ENCODE results near the gene TPSB2. TPM values are rescaled to one million over a fixed set of nuclear protein-coding genes. Genes with fewer than 3 reads are reported as not detected.
"Not testable (repeated sequence)": the region's sequence is repeated elsewhere in the genome, so short reads cannot be mapped to it uniquely, and the experiment has no call there.

The TPSB2 gene
- total RNA-seq, 1 donor from 2014 or later, result not detected

- H3K4me1 ChIP-seq, result no peaks in the 10 kb centered on the region
- intact Hi-C loops (cut with DNase I), result loop anchor here (2.0 kb wide), 1 partner anchor 141 kb away; no protein-coding TSS in a partner anchor
- no peak overlapping the region for H3K27ac ChIP-seq
- no peaks in the 10 kb centered on the region for H3K9me3 ChIP-seq
- H3K36me3 ChIP-seq, result no peaks in the 10 kb centered on the region
- no peak for DNase-seq (ENCODE audit: low spot score in 2 of 2)
- no peak for TF ChIP-seq CTCF (IDR thresholded peaks at IDR 0.05)
- H3K4me3 ChIP-seq, result no peak overlapping the region
- no peaks in the 10 kb centered on the region for H3K27me3 ChIP-seq
These were observed 34.7 kb downstream of the TPSB2 start for GRCh38 chr16:1195393-1195666.

- Histone ChIP-seq H3K4me3 (no peak overlapping the region), H3K27ac (no peak overlapping the region), H3K4me1 (no peaks in the 10 kb centered on the region), H3K36me3 (no peaks in the 10 kb centered on the region), H3K27me3 (no peaks in the 10 kb centered on the region), H3K9me3 (no peaks in the 10 kb centered on the region)
- no peak for DNase-seq (ENCODE audit: low spot score in 2 of 2)
- peak; percentile 91 to 97 (median 93) for TF ChIP-seq CTCF (IDR thresholded peaks at IDR 0.05)
- intact Hi-C loops (cut with DNase I), result loop anchor here (1.0 to 2.0 kb wide), 2 partner anchors 89 to 140 kb away; no protein-coding TSS in a partner anchor
These were observed 35.2 kb downstream of the TPSB2 start for GRCh38 chr16:1194665-1195392.

- H3K4me1 ChIP-seq, result no peaks in the 10 kb centered on the region
- H3K4me3 ChIP-seq, result no peak overlapping the region
- H3K27me3 ChIP-seq, result no peaks in the 10 kb centered on the region
These were observed 36.0 kb downstream of the TPSB2 start for GRCh38 chr16:1193825-1194581.

GRCh38 chr16:1193143-1193824, 36.7 kb downstream of the TPSB2 start:
- no peaks in the 10 kb centered on the region for H3K27me3 ChIP-seq
- no peak overlapping the region for H3K4me3 ChIP-seq
- no peaks in the 10 kb centered on the region for H3K36me3 ChIP-seq
- intact Hi-C loops (cut with DNase I), result no loop called here
- H3K4me1 ChIP-seq, result no peaks in the 10 kb centered on the region
- TF ChIP-seq CTCF (IDR thresholded peaks at IDR 0.05), result no peak
- no peaks in the 10 kb centered on the region for H3K9me3 ChIP-seq
- DNase-seq (ENCODE audit: low spot score in 2 of 2), result no peak
- no peak overlapping the region for H3K27ac ChIP-seq

More at GRCh38 chr16:1193825-1194581, 36.0 kb downstream of the TPSB2 start:
- H3K27ac ChIP-seq, result no peak overlapping the region
- H3K36me3 ChIP-seq, result no peaks in the 10 kb centered on the region
- no peak for DNase-seq (ENCODE audit: low spot score in 2 of 2)
- intact Hi-C loops (cut with DNase I), result loop anchor here (1.0 to 2.0 kb wide), 2 partner anchors 88 to 139 kb away; no protein-coding TSS in a partner anchor
- H3K9me3 ChIP-seq, result no peaks in the 10 kb centered on the region
- no peak for TF ChIP-seq CTCF (IDR thresholded peaks at IDR 0.05)

GRCh38 chr16:1192384-1193073, 37.5 kb downstream of the TPSB2 start:
- no peak for DNase-seq (ENCODE audit: low spot score in 2 of 2)
- H3K4me1 ChIP-seq, result no peaks in the 10 kb centered on the region
- TF ChIP-seq CTCF (IDR thresholded peaks at IDR 0.05), result no peak
- H3K9me3 ChIP-seq, result no peaks in the 10 kb centered on the region
- intact Hi-C loops (cut with DNase I), result no loop called here
- no peak overlapping the region for H3K4me3 ChIP-seq
- no peaks in the 10 kb centered on the region for H3K27me3 ChIP-seq
- no peaks in the 10 kb centered on the region for H3K36me3 ChIP-seq
- H3K27ac ChIP-seq, result no peak overlapping the region

GRCh38 chr16:1190789-1191188, 39.2 kb downstream of the TPSB2 start:
- intact Hi-C loops (cut with DNase I); DNase-seq (ENCODE audit: low spot score in 2 of 2); H3K4me3 ChIP-seq; H3K9me3 ChIP-seq; H3K36me3 ChIP-seq; H3K4me1 ChIP-seq; H3K27ac ChIP-seq; H3K27me3 ChIP-seq: not testable (repeated sequence)

All from ascending aorta (tissue), 2 donors.